GM12892 (cell line): ENCODE results near the gene CEP131.

Source experiments
- DNase-seq: peaks from one replicate; pipeline ENCODE4 v3.0.0; 2011; ENCODE audit not compliant: insufficient read length
- FAIRE-seq: peaks from 2 replicates; lab custom pipeline; 2011; peaks lifted over from hg19 to GRCh38; lab: Jason Lieb, UNC
- POLR2A ChIP-seq: IDR thresholded peaks from 2 replicates; pipeline ENCODE4 v1.6.1; 2011; ENCODE audit warnings: low read depth, low read length, control low read depth
- POLR2AphosphoS5 ChIP-seq: IDR thresholded peaks from 2 replicates; pipeline ENCODE4 v1.6.1; 2011; ENCODE audit warnings: low read depth, low read length, control low read depth
- TAF1 ChIP-seq: IDR thresholded peaks from 2 replicates; pipeline ENCODE4 v1.6.1; 2011; ENCODE audit warnings: low read depth, mild to moderate bottlenecking, control low read depth, low read length, borderline replicate concordance

The CEP131 gene

GRCh38 chr17:81259058-81259605, 36.4 kb upstream of the CEP131 start:
- no peak for TF ChIP-seq POLR2AphosphoS5
- no peak for TF ChIP-seq POLR2A
- TF ChIP-seq TAF1 = no peak
- no peak for DNase-seq

GRCh38 chr17:81258292-81258691, 35.5 kb upstream of the CEP131 start:
- FAIRE-seq (no peak), DNase-seq (no peak)
- no peak for TF ChIP-seq POLR2AphosphoS5
- TF ChIP-seq POLR2A = no peak
- no peak for TF ChIP-seq TAF1

More at GRCh38 chr17:81259058-81259605, 36.4 kb upstream of the CEP131 start:
- no peak for FAIRE-seq

DNA sequence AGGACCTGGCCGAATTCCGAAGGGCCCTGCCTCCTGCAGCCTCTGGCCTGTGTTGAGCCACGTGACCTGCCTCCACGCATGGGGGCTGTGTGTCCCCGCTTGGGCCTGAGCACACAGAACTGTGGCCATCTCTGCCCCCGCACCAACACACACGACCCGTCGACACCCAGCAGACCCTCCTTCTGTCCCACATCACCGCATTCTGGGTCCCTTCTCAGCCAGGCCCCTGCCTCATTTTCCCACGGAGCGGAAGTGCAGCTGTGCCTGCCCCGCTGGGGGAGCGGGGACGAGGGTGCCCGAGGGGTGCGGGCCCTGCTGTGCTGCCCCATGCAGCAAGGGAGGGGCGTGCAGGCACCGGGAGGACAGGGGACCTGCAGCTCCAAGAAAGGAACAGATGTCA, 34.8 kb upstream of the CEP131 start:
- DNase-seq (no peak), FAIRE-seq (no peak)
- TF ChIP-seq POLR2A (no peak), TAF1 (no peak), POLR2AphosphoS5 (no peak)

- FAIRE-seq (no peak), DNase-seq (no peak)
- TF ChIP-seq POLR2A (no peak), TAF1 (no peak)
These were observed 33.9 kb upstream of the CEP131 start for GRCh38 chr17:81256616-81257015.

DNA sequence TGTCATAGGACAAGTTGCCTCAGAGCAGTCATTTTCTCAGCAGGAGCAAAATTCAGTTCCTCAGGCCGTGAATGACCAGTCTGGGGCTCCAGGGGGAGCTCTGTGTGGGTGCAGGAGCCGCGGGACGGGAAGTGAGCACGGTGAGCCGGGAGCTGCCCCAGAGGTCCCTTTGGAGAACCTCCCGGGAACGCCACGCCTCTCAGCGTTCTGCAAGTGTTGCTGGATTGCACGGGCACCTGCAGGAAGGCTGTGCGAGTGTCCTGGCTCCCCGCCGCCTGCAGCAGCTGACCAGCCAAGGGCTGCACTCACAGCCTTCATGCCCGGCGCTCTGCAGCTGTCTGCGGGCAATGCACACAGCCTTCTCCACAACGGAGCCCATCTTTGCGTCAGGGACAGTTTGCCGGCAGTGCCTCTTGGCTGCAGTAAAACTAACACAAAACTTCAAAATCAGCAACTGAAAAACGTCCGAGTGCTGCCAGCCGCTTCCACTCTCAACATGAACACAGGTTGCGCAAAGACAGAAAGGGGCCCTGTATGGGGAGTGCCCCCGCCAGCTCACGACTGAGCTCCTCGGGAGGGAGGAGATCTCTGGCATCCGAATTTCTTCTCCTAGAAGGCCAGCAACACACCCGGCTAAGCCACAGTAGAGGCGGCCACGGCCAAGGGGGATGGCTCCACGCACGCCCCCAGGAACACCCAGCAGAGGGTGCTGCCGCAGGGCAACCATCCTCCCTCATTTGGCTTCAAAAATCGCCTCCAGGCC, 32.4 kb upstream of the CEP131 start:
- FAIRE-seq (no peak), DNase-seq (no peak)
- TF ChIP-seq POLR2AphosphoS5 = no peak
- TF ChIP-seq TAF1 = no peak
- no peak for TF ChIP-seq POLR2A

GRCh38 chr17:81253358-81254131, 30.8 kb upstream of the CEP131 start:
- no peak for DNase-seq
- TF ChIP-seq POLR2AphosphoS5 (no peak), POLR2A (no peak), TAF1 (no peak)
- peak; percentile 83 for FAIRE-seq

DNA sequence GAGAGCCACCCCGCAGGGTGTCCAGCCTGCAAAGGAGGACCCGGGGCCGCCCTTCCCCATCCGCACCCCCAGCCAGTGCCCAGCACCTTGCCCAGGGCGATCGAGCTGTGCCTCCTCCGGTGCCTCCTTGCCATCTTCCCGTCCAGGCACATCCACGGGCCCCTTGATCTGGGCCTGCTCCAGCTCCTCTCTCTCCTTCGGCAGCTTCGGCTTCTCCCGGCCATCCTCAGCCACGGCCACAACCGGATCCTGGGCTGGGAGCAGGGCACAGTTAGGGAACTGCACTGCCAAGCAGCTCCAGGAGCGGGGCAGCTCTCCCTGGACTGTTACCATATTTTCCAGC, 30.2 kb upstream of the CEP131 start:
- TF ChIP-seq POLR2AphosphoS5 = no peak
- TF ChIP-seq TAF1 = no peak
- TF ChIP-seq POLR2A = no peak
- no peak for FAIRE-seq
- DNase-seq = no peak

DNA sequence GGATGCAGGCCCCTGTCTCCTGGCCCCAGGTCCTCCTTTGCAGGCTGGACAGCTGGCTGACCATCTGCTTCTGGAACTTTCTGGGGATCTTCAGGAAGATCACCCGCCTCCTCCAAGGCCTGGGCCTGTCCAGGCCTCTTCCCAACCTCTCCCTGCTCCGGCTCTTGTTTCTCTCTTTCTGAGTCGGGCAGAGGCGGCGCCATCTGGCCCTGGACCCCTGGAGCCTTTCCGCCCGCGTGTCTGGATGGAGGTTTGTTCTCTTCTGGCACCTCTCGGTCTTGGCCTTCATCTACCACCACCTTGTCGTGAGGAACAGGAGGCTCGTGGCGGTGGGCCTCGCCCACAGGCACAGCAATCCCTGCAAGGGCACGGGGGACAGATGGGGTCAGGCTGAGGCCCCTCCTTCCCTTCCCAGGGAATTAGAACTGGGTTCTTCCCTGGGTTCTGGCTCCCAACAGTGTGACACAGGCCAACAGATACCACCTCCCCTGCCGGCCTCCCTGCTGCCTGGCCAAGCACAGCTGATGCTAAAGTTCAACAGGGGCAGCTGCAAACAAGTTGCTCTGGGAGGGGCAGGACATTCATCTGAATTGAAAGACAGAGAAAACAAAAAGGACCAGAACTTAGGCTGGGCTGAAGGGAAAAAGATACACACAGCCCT, 29.7 kb upstream of the CEP131 start:
- no peak for TF ChIP-seq TAF1
- no peak for TF ChIP-seq POLR2AphosphoS5
- TF ChIP-seq POLR2A = no peak
- DNase-seq (no peak), FAIRE-seq (no peak)

DNA sequence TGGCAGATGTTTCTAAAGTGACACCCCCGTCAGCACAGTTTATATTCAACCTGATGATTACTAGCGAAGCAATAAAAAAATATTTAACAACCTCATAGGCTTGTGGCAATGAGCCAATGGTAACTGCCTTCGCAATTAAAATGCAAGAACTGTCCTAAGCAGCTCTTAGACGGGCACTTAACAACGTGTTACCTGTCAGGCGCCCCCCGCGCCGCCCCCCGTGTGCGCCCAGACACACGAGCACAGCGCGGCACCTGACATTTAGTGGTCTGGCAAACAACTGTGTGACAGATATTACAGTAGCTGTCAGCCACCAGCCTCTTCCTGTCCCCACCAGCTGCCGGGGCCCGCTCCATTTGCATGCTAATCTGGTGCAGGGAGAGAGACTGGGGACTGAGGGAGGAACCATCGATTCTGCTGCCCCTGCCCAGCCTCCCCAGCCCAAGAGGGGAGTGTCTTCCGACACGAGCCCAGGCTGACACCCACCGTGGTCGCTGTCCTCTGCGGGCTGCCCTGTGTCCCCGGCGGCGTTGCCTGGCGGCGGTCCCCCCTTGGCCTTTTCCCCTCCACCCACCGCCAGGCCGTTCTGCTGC, 29.0 kb upstream of the CEP131 start:
- no peak for FAIRE-seq
- TF ChIP-seq TAF1 (no peak), POLR2A (no peak), POLR2AphosphoS5 (no peak)
- no peak for DNase-seq

GRCh38 chr17:81251094-81251708, 28.4 kb upstream of the CEP131 start:
- no peak for FAIRE-seq
- DNase-seq = no peak
- no peak for TF ChIP-seq POLR2AphosphoS5
- no peak for TF ChIP-seq POLR2A
- no peak for TF ChIP-seq TAF1
